GM12891 (cell line): ENCODE measurements around the gene PARP12.
A peak's percentile ranks its signal among the peaks of the same experiment; 100 is the strongest.

Experiments
- DNase-seq: peaks from one replicate; pipeline ENCODE4 v3.0.0; 2011; ENCODE audit warnings: low spot score; ENCODE audit not compliant: insufficient read length
- FAIRE-seq: peaks from 2 replicates; lab custom pipeline; 2011; peaks lifted over from hg19 to GRCh38; lab: Jason Lieb, UNC
- PAX5 ChIP-seq: IDR thresholded peaks from 2 replicates; pipeline ENCODE4 v1.6.1; 2011; ENCODE audit warnings: low read length, moderate library complexity, mild to moderate bottlenecking; ENCODE audit not compliant: insufficient read depth, severe bottlenecking
- POLR2A ChIP-seq: IDR thresholded peaks from 2 replicates; pipeline ENCODE4 v1.6.1; 2011; ENCODE audit warnings: low read depth, low read length, control low read depth
- POLR2AphosphoS5 ChIP-seq: IDR thresholded peaks from 2 replicates; pipeline ENCODE4 v1.6.1; 2011; ENCODE audit warnings: low read depth, low read length, control low read depth
- POU2F2 ChIP-seq: IDR thresholded peaks from 2 replicates; pipeline ENCODE4 v1.6.1; 2011; ENCODE audit warnings: low read depth, mild to moderate bottlenecking, control low read depth, low read length, moderate library complexity
- SPI1 ChIP-seq: IDR thresholded peaks from 2 replicates; pipeline ENCODE4 v1.6.1; 2011; ENCODE audit warnings: low read depth, low read length, control low read depth
- TAF1 ChIP-seq: IDR thresholded peaks from 2 replicates; pipeline ENCODE4 v1.6.1; 2011; ENCODE audit warnings: low read depth, low read length, control low read depth

PARP12 gene

DNA sequence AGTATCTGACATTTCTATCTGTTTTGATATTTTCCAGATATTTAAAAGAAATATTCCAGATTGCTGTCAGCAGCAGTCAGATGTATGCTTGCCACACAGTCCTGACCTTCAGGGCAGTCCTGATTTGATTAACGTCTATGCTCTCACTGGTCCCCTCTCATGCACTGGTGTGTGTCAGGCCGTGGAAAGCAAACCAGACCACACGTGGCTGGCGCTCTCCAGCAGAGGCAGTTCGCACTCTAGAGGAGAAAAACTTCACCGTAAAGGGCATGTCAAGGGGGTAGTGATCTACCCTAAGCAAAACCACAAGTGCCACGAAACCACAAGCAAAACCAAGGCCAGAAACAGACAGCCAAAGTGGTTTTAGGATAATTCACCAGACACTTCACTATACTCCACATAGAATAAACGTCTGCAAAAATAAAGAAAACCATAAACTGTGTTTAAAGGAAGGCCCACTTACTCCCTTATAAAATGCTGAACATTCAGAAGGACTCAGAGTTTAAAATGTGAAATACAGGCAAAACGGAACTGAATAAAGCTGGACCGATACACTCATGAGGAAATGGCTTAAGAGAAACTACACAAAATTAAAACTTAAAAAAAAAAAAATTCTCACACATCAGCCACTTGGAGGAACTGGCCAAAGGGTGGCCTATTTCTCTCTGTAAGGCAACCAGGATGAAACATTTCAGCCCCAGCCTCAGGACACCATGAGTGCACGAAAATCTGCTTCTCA, 26.4 kb downstream of the PARP12 start:
- FAIRE-seq (peak; percentile 76), DNase-seq (no peak)
- no peak for TF ChIP-seq POLR2AphosphoS5
- TF ChIP-seq POLR2A = no peak
- no peak for TF ChIP-seq POU2F2
- TF ChIP-seq TAF1 = no peak
- no peak for TF ChIP-seq PAX5
- no peak for TF ChIP-seq SPI1

DNA sequence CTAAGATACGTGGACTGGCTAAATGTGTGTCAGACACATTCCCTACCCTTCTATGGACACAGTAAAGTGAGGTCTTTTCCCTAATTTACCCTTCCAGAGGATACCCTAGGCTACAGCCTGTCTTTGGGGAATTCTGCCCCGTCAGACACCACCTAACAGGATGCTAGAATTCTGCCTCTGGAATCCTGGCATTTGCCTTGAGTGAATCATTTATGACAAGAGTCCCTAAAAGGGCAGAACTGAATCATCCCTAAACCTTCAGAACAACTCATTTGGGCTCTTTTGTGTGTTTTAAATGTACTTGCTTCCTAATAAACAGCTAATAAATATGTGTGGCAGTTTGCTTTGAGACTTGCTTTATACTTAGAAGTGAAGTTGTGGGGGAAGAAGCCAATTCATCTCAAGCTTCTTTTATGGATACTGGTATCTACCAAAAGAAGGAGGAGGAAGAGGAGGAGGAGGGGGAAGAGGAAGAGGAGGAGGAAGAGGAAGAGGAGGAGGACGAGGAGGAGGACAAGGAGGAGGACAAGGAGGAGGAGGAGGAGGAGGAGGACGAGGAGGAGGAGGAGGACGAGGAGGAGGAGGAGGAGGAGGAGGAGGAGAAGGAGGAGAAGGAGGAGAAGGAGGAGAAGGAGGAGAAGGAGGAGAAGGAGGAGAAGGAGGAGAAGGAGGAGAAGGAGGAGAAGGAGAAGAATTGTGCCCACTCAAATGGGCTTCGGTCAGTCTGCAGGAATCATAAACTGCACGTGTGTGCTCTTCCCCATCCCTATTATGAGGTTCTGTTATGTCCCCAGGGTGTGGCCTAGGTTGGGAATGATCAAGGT, 27.1 kb downstream of the PARP12 start:
- no peak for DNase-seq
- TF ChIP-seq PAX5 (no peak), POLR2A (no peak), POLR2AphosphoS5 (no peak), TAF1 (no peak), SPI1 (no peak), POU2F2 (no peak)
- FAIRE-seq = no peak

DNA sequence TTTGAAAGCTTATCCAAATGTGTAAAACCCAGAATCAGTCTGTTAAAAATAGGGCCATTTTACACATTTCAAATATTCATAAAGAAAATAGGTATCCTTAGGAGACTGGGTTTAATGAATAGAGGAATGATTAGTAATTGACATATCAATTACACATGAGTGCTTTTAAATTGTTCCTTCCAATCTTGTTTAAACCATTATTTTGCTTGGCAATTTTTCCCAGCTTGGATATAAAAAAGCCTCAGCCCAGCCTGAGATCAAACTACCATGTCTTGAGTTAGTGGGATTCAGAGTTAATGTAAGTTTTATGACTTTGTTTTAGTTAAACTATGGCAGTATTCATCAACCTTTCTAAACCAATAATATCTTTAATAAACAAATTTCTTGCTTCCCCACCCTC, 28.3 kb downstream of the PARP12 start:
- TF ChIP-seq POLR2AphosphoS5 (no peak), TAF1 (no peak), POLR2A (no peak), PAX5 (no peak), SPI1 (no peak), POU2F2 (no peak)
- DNase-seq (no peak), FAIRE-seq (no peak)

DNA sequence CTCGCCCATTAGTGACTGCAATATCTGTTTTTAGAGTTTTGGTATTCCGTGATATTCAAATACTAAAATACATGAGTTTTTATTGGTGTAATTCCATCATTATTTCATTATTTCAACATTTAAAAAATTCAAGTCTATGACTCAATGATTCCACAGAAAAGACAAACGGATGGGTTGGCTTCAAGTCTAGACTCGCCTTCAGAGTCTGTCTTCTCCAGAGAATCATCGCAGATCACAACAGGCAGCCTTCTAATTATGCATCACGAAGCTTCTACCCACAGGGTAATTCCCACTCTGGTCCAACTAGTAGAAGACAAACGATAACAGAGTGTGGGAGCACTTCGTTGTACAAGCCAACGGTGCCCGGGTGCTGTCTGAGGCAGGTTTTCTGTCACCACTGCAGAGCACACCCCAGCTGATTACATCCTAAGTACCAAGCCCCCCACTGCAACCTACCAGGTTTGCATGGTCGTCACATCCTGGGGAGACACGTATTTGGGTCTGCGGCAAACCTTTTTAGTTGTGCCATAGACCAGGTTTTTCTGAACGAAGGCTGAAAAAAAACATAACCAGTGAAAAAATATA, 28.9 kb downstream of the PARP12 start:
- DNase-seq = no peak
- TF ChIP-seq SPI1 (no peak), PAX5 (no peak), POU2F2 (no peak), POLR2AphosphoS5 (no peak), POLR2A (no peak), TAF1 (no peak)
- FAIRE-seq = no peak

DNA sequence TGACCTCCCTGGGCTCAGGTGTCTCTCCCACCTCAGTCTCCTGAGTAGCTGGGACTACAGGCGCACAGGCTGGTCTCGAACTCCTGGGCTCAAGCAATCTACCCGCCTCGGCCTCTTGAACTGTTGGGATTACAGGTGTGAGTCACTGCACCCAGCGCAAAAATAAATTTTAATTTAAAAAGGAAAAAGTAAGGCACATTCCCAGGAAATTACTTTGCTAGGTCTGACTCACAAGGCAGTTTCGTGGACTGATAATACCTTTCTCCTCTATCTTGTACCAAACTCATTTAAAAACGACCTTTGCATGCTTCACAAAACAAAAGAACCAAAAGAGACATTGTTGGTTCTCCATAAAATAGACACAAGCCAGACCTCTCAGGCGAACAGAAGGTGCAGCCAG, 29.7 kb downstream of the PARP12 start:
- no peak for TF ChIP-seq TAF1
- DNase-seq (no peak), FAIRE-seq (no peak)

DNA sequence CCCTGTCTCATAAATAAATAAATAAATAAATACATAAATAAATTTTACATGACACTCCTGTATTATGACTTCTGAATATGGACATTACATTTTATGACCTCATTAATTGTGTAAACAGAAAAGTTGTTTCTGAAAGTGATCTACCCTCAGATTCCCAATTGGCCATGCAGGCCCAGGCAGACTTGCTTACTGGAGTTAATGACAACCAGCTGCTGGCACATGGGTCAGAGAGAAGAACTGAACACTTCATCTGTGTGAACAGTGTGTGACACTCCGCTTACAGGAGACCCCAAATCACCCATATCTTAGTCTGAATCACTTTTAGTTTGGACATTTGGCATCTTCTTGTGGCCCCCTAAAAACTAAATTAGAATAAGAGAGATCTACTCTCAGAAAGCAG, 31.4 kb downstream of the PARP12 start:
- DNase-seq (no peak), FAIRE-seq (no peak)
- TF ChIP-seq SPI1 (no peak), POLR2A (no peak), TAF1 (no peak), PAX5 (no peak), POLR2AphosphoS5 (no peak), POU2F2 (no peak)

DNA sequence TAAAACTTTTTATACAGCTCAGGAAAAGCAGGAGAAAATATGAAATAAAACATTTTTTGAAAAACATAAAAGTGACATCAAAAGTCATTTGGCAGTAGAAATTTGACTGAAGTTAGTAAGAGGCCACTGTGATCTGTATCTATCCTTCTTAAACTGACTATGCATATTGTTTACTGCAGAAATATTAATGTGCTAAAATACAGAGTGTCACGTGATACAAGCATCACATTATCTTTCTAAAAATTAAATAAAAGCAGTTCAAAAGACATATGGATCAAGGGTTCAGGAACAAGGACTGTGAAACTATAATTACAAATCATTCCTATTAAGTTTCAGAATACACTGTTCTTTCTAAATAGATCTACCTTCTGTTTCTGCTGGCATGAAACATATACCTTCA, 33.7 kb downstream of the PARP12 start:
- DNase-seq = no peak
- TF ChIP-seq POLR2AphosphoS5 (no peak), POU2F2 (no peak)
- no peak for FAIRE-seq

GRCh38 chr7:140028311-140028710, 34.4 kb downstream of the PARP12 start:
- DNase-seq (no peak), FAIRE-seq (no peak)
- no peak for TF ChIP-seq PAX5

- no peak for FAIRE-seq
- DNase-seq = no peak
- TF ChIP-seq POU2F2 = no peak
- no peak for TF ChIP-seq SPI1
- no peak for TF ChIP-seq POLR2AphosphoS5
- TF ChIP-seq TAF1 = no peak
- no peak for TF ChIP-seq POLR2A
- no peak for TF ChIP-seq PAX5
Measured at GRCh38 chr7:140027858-140028257, 34.9 kb downstream of the PARP12 start.

DNA sequence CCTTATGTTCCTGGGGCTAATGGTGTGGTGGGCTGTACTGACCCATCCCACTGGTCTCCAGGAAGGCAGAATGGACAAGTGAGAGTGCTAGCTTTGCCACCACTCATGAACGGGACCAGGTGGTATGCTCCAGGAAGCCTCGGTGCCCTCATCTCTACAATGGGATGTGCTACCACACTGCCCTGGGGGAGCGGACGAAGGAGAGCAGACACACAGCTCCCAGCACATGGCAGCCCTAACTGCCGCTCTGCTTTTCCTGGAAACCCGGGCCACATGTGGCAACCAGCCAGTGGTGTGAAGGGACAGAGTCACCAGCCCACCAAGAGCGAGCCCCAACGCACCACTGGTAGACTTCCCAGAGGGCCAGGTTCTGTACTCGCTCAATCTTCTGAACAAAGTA, 35.8 kb downstream of the PARP12 start:
- FAIRE-seq = no peak
- no peak for TF ChIP-seq POLR2AphosphoS5
- TF ChIP-seq POLR2A = no peak
- TF ChIP-seq PAX5 = no peak
- DNase-seq = no peak
